ENCODE data around the gene APOBEC3F.

GRCh38 chr22:39091126-39092081 is 50.7 kb downstream of the APOBEC3F start:
- TF ChIP-seq GATA3 (IDR thresholded peaks at IDR 0.05; ENCODE audit: low read depth, low read length) (no peak), GATA2 (IDR thresholded peaks at IDR 0.05; ENCODE audit: low read depth, low read length) (no peak)
